C4-2B (cell line): Measurements from ENCODE around the gene YIPF7.

Experiments used
- ZFX ChIP-seq: fragments of 450-650 bp; IDR thresholded peaks from 2 replicates; pipeline ENCODE4 v1.6.1; 2017
- TF ChIP-seq, protein P1 (sequence below): fragments of 450-650 bp; conservative IDR thresholded peaks from 2 replicates; pipeline ENCODE4 v1.5.1; 2017; ENCODE audit warnings: mild to moderate bottlenecking

DNA sequence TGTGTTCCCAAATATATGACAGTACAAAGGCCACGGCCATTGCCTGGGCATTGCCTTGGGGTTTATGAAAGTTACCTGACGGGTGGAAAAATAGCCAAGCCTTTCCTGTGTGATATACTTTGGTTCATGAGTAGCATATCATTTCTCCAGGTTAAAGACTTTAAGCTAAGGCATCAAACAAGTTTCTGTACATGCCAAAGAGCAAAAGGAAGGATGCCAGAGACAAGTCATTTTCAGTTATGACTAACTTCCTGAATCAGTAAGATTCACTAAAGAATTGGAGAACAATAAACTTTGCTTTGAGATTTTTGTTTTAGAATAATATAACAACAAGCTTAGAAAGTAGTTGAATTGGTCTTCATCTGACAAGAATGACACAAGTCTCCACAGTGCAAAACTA, 17.1 kb upstream of the YIPF7 start:
- TF ChIP-seq, protein P1, sequence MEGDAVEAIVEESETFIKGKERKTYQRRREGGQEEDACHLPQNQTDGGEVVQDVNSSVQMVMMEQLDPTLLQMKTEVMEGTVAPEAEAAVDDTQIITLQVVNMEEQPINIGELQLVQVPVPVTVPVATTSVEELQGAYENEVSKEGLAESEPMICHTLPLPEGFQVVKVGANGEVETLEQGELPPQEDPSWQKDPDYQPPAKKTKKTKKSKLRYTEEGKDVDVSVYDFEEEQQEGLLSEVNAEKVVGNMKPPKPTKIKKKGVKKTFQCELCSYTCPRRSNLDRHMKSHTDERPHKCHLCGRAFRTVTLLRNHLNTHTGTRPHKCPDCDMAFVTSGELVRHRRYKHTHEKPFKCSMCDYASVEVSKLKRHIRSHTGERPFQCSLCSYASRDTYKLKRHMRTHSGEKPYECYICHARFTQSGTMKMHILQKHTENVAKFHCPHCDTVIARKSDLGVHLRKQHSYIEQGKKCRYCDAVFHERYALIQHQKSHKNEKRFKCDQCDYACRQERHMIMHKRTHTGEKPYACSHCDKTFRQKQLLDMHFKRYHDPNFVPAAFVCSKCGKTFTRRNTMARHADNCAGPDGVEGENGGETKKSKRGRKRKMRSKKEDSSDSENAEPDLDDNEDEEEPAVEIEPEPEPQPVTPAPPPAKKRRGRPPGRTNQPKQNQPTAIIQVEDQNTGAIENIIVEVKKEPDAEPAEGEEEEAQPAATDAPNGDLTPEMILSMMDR: no peak
- no peak for TF ChIP-seq ZFX
